Kidney tubule cell (primary cell): Measurements from ENCODE around the gene ANKRD44.
"Not testable (repeated sequence)": the region's sequence is repeated elsewhere in the genome, so short reads cannot be mapped to it uniquely, and the experiment has no call there.

ENCODE experiments used
- DNase-seq: peaks from one replicate; pipeline ENCODE4 v3.0.0-alpha.2; 2018; ENCODE audit warnings: low spot score

Gene ANKRD44

GRCh38 chr2:197287596-197287932 is 23.0 kb downstream of the ANKRD44 start:
- not testable (repeated sequence) for DNase-seq

DNA sequence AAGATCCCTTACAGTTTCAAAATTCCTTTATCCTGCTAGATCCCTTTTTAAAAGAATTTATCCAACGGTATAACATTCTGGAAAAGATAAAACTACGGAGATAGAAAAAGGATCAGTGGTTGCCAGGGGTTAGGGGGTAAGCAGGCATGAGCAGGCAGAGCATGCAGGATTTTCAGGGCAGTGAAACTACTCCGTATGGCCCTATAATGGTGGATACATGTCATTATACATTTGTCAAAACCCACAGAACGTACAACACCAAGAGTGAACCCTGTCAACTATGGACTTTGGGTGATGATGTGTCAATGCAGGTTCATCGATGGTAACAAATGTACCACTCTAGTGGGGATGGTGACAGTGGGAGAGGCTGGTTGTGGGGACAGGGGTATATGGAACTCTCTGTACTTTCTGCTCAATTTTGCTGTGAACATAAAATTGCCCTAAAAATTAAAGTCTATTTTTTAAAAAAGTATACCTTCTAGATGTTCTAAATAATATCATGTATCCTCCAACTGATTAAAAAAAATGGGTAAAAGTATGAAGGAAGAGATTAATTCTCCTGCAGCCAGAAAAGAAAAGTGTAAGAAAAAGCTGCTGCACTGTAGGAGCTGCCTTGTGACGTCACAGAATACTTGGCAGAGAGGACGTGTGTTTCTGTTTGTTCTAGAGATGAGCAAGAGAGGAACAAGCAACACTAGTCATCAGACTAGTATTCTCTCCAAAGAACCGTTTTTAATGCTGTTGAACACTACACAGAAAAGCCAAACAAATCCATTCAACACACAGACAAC is 23.6 kb downstream of the ANKRD44 start:
- DNase-seq, result peak; percentile 70

DNA sequence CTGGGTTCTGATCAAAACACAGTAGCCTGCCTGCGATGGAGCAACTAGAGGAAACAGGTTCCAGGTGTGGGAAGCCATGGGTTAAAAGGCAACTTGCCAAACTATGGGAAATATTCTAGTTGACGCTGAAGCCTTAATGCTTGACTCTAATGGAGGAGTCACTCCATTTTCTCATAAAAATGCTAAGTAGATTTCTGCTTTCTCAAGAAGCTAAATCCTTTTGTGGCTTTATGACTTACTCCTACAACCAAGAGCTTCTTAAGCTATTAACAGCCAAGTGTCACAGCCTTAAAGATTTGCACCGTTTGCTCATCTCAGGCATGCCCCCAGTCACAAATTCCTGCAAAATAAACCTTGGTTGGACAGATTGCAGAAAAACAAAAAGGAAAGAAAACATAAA is 25.2 kb downstream of the ANKRD44 start:
- no peak for DNase-seq

DNA sequence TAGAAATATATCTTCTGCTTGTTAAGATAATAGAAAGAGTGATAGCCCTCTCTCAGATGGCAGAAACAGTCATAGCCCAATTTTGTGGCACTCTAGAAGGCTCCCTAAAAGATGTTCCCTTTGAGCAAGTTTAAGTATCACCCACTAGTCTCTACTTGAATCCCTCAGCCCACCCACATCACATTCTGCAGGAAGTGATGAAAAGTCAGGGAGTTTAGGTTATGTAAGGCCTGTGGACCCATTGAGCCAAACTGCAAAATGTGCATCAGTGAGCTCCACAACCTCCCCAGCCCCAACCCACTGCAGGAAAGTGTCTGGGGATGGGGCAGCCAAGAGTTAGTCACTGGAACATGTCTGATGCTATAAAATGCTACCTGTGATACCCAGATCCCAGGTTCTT is 25.6 kb downstream of the ANKRD44 start:
- DNase-seq, result no peak

GRCh38 chr2:197281421-197281820 is 29.2 kb downstream of the ANKRD44 start:
- no peak for DNase-seq

DNA sequence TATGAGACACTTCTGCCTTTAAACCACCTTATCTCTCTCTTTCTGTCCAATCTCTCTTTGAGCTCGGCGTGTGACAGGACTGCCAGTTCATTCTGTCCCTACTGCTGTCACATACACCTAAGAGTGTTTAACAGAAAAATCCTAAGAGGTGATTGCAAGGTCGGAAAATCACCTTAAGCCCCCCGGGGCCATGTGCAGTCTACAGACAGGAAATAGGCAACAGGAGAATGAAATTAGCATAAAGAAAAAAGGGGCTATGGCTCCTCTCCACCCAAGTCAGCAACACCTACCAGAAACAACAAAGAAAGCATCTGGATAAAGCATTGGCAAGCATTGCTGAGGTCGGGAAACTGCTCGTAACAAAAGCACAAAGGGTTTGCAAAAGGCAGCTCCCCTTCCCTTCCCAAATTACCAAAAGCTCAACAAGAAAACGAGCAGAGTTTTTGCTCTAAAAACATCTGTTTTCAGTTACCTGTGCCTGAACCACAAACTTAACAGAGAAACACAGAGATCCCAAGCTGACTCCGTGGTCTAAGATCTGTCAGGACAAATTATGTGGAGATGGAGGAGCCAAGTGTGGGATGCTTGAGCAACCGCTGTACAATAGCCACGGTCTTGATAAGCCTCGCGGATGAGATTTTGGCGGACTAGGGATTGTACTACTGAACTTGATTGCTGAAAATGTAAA is 30.4 kb downstream of the ANKRD44 start:
- DNase-seq, result no peak

- DNase-seq, result no peak
These were observed 31.5 kb downstream of the ANKRD44 start for GRCh38 chr2:197278799-197279763.

DNA sequence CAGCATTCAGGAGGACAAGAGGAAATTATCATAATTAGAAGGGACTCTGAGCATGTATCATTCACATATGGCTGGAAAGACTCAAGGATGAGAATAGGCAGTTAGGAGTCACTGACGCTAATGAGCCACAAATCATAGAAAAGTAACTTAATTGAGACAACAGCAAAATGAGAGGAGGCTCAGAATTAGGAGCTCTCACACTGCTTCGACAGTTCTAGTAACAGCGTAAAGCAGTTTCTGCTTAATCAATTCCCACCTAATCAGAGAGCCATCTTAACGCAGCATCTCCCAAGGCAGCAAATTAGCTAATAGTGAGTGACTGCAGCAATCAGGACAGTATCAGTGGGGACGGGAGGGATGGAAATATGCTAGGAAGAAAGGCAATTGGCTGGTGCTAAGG is 32.8 kb downstream of the ANKRD44 start:
- DNase-seq, result no peak

- no peak for DNase-seq
These were observed 34.4 kb downstream of the ANKRD44 start for GRCh38 chr2:197276156-197276555.

DNA sequence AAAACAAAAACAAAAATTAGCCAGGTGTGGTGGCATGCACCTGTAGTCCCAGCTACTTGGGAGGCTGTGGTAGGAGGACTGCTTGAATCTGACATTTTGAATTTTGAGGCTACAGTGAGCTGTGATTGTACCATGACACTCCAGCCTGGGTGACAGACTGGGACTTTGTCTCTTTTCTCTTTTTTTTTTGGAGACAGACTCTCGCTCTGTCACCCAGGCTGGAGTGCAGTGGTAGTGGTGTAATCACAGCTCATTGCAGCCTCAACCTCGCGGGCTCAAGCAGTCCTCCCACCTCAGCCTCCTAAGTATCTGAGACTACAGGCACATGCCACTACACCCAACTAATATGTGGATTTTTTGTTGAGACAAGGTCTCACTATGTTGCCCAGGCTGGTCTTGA is 35.6 kb downstream of the ANKRD44 start:
- DNase-seq, result no peak

- no peak for DNase-seq
These were observed 36.2 kb downstream of the ANKRD44 start for GRCh38 chr2:197274349-197274748.

GRCh38 chr2:197273485-197273884 is 37.1 kb downstream of the ANKRD44 start:
- DNase-seq, result no peak

- DNase-seq, result no peak
These were observed 40.0 kb downstream of the ANKRD44 start for GRCh38 chr2:197270601-197271000.

DNA sequence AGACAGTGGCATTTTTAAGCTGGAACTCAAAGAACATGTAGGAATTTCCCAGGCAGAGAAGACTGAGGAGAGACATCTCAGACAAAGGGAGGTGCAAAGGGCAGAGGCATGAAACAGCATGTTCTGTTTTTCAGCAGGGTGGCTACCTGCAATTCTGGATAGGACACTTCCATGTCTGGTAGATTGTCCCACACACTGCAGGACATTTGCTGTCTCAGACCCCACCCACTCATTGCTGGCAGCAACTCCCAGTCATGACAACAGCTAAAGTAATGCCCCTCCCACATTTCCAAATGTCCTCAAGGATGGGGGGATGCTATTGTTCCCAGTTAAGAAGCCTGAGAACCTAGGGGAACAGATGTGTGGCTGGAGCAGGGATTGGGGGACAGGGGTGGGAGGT is 40.8 kb downstream of the ANKRD44 start:
- DNase-seq, result no peak

- DNase-seq, result no peak
These were observed 41.6 kb downstream of the ANKRD44 start for GRCh38 chr2:197268786-197269584.

GRCh38 chr2:197266477-197266876 is 44.1 kb downstream of the ANKRD44 start:
- no peak for DNase-seq

- DNase-seq, result no peak
These were observed 44.7 kb downstream of the ANKRD44 start for GRCh38 chr2:197265924-197266323.

- DNase-seq, result no peak
These were observed 45.5 kb downstream of the ANKRD44 start for GRCh38 chr2:197265036-197265435.

DNA sequence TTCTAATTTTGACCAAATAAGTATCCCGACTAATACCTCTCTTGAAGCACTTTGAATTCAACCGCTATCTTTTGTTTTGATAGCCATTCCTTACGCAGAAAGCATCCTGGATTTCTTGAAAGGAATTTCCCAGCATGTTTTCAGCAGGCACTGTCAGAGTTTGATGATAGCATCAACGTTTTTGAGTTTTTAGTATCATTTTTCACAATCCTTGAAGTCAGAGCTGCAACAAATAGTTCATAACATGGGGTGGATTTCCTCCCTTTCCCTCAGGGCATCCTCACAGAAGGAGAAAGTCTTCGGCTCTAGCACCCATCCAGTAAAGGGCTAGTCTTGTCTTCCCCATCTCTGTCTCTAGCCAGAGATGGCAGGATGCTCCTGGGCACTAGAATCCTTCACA is 46.2 kb downstream of the ANKRD44 start:
- DNase-seq, result no peak

DNA sequence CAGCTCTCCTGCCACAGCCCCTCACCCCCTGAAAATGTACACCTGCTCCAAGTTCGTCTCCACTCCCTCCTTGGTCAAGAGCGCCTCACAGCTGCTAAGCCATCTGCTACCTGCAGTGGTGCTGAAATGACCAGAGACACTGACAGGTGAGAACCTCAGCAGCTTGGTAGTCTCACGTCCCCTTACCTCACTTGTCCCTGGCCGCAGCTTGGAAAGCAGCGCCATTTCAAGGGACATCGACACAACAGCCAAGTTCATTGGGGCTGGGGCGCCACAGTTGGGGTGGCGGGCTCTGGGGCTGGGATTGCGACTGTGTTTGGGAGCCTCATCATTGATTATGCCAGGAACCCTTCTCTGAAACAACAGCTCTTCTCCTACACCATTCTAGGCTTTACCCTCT is 47.5 kb downstream of the ANKRD44 start:
- no peak for DNase-seq

DNA sequence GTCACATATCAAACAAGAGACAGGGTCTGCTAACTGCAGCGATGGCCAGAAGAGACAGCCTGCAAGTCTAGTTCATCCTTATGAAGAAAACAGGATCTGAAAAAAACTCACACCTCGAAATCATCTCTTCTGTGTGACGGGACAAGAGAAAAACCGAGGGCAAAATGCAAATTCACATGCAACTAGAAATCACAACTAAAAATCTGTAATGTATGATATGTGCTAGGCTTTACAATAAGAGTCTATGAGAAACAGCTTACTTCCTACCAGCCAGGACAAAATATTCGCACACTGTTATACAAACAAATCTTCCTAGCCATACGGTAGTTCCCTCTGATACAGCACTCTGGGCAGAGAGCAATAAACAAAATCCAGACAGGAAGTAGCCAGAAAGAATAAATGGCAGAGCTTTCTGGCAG is 48.8 kb downstream of the ANKRD44 start:
- DNase-seq, result no peak
